ENCODE measurements around the gene ERCC1. TPM values are rescaled to one million over a fixed set of nuclear protein-coding genes. Genes with fewer than 3 reads are reported as not detected.
A peak's percentile ranks its signal among the peaks of the same experiment; 100 is the strongest.

Gene ERCC1
- total and polyA plus RNA-seq, 2 of the 13 experiments (the other 11 are each of a cell fraction or from before 2014, with no cell fraction given) = 40.0 to 66.4 TPM

DNA sequence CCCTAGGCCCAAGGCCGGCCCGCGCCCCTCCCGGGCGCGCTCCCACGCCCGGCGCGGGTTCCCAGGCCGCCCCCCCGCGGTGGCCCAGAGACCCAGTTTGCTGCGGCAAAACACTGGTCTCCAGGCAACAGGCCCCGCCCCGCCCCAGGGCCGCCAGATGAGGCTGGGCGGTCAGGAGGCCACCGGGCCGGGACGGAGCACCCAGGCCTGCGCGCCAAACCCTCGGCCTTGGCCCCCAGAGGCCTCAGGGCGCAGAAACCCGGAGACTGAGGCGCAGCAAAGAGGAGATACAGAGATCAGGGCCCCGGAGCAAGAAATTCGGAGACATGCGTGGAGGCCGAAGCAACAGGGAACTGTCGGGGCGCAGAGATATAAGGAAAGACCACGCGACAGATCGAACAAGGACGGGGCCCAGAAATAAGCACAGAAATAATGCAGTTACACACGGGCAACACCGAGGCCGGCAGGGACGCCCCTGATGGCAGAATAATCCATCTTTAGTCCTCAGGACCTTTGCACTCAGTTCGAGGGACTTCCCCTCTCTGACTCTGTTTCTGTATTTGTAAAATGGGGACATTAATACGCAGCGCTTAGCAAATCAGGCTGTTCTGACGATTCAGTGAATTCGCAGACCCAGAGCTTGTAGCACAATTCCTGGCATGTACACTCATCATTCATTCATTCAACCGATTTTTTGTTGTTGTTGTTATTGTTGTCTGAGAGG, 20.8 kb upstream of the ERCC1 start (continued):
- TF ChIP-seq, protein P1, sequence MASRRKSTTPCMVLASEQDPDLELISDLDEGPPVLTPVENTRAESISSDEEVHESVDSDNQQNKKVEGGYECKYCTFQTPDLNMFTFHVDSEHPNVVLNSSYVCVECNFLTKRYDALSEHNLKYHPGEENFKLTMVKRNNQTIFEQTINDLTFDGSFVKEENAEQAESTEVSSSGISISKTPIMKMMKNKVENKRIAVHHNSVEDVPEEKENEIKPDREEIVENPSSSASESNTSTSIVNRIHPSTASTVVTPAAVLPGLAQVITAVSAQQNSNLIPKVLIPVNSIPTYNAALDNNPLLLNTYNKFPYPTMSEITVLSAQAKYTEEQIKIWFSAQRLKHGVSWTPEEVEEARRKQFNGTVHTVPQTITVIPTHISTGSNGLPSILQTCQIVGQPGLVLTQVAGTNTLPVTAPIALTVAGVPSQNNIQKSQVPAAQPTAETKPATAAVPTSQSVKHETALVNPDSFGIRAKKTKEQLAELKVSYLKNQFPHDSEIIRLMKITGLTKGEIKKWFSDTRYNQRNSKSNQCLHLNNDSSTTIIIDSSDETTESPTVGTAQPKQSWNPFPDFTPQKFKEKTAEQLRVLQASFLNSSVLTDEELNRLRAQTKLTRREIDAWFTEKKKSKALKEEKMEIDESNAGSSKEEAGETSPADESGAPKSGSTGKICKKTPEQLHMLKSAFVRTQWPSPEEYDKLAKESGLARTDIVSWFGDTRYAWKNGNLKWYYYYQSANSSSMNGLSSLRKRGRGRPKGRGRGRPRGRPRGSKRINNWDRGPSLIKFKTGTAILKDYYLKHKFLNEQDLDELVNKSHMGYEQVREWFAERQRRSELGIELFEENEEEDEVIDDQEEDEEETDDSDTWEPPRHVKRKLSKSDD (CRISPR knock-in tag; IDR thresholded peaks at IDR 0.05; ENCODE audit: low read depth) = no peak
- TF ChIP-seq, protein P2, sequence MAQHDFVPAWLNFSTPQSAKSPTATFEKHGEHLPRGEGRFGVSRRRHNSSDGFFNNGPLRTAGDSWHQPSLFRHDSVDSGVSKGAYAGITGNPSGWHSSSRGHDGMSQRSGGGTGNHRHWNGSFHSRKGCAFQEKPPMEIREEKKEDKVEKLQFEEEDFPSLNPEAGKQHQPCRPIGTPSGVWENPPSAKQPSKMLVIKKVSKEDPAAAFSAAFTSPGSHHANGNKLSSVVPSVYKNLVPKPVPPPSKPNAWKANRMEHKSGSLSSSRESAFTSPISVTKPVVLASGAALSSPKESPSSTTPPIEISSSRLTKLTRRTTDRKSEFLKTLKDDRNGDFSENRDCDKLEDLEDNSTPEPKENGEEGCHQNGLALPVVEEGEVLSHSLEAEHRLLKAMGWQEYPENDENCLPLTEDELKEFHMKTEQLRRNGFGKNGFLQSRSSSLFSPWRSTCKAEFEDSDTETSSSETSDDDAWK (CRISPR knock-in tag; IDR thresholded peaks at IDR 0.05) = no peak
- TF ChIP-seq PCBP2 (optimal IDR thresholded peaks at IDR 0.05; ENCODE audit: low read depth, low read length, poor library complexity, severe bottlenecking) (no peak), RFXANK (CRISPR knock-in tag; IDR thresholded peaks at IDR 0.05) (no peak), ZSCAN30 (CRISPR knock-in tag; IDR thresholded peaks at IDR 0.05) (no peak), TSC22D2 (CRISPR knock-in tag; IDR thresholded peaks at IDR 0.05; ENCODE audit: borderline replicate concordance) (no peak), SP2 (CRISPR knock-in tag; IDR thresholded peaks at IDR 0.05) (no peak), RORA (CRISPR knock-in tag; IDR thresholded peaks at IDR 0.05) (no peak), ELF3 (CRISPR knock-in tag; IDR thresholded peaks at IDR 0.05) (no peak), MEIS1 (CRISPR knock-in tag; IDR thresholded peaks at IDR 0.05; ENCODE audit: borderline replicate concordance) (no peak), SP5 (CRISPR knock-in tag; IDR thresholded peaks at IDR 0.05; ENCODE audit: borderline replicate concordance, low read depth) (peak; percentile 65)
- TF ChIP-seq, protein P3, sequence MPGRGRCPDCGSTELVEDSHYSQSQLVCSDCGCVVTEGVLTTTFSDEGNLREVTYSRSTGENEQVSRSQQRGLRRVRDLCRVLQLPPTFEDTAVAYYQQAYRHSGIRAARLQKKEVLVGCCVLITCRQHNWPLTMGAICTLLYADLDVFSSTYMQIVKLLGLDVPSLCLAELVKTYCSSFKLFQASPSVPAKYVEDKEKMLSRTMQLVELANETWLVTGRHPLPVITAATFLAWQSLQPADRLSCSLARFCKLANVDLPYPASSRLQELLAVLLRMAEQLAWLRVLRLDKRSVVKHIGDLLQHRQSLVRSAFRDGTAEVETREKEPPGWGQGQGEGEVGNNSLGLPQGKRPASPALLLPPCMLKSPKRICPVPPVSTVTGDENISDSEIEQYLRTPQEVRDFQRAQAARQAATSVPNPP (CRISPR knock-in tag; IDR thresholded peaks at IDR 0.05) = no peak
- TF ChIP-seq, protein P4, sequence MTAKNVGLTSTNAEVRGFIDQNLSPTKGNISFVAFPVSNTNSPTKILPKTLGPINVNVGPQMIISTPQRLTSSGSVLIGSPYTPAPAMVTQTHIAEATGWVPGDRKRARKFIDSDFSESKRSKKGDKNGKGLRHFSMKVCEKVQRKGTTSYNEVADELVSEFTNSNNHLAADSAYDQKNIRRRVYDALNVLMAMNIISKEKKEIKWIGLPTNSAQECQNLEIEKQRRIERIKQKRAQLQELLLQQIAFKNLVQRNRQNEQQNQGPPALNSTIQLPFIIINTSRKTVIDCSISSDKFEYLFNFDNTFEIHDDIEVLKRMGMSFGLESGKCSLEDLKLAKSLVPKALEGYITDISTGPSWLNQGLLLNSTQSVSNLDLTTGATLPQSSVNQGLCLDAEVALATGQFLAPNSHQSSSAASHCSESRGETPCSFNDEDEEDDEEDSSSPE (CRISPR knock-in tag; IDR thresholded peaks at IDR 0.05) = peak; percentile 84
- TF ChIP-seq, protein P5, sequence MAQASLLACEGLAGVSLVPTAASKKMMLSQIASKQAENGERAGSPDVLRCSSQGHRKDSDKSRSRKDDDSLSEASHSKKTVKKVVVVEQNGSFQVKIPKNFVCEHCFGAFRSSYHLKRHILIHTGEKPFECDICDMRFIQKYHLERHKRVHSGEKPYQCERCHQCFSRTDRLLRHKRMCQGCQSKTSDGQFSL (CRISPR knock-in tag; IDR thresholded peaks at IDR 0.05) = no peak
- TF ChIP-seq, protein P6, sequence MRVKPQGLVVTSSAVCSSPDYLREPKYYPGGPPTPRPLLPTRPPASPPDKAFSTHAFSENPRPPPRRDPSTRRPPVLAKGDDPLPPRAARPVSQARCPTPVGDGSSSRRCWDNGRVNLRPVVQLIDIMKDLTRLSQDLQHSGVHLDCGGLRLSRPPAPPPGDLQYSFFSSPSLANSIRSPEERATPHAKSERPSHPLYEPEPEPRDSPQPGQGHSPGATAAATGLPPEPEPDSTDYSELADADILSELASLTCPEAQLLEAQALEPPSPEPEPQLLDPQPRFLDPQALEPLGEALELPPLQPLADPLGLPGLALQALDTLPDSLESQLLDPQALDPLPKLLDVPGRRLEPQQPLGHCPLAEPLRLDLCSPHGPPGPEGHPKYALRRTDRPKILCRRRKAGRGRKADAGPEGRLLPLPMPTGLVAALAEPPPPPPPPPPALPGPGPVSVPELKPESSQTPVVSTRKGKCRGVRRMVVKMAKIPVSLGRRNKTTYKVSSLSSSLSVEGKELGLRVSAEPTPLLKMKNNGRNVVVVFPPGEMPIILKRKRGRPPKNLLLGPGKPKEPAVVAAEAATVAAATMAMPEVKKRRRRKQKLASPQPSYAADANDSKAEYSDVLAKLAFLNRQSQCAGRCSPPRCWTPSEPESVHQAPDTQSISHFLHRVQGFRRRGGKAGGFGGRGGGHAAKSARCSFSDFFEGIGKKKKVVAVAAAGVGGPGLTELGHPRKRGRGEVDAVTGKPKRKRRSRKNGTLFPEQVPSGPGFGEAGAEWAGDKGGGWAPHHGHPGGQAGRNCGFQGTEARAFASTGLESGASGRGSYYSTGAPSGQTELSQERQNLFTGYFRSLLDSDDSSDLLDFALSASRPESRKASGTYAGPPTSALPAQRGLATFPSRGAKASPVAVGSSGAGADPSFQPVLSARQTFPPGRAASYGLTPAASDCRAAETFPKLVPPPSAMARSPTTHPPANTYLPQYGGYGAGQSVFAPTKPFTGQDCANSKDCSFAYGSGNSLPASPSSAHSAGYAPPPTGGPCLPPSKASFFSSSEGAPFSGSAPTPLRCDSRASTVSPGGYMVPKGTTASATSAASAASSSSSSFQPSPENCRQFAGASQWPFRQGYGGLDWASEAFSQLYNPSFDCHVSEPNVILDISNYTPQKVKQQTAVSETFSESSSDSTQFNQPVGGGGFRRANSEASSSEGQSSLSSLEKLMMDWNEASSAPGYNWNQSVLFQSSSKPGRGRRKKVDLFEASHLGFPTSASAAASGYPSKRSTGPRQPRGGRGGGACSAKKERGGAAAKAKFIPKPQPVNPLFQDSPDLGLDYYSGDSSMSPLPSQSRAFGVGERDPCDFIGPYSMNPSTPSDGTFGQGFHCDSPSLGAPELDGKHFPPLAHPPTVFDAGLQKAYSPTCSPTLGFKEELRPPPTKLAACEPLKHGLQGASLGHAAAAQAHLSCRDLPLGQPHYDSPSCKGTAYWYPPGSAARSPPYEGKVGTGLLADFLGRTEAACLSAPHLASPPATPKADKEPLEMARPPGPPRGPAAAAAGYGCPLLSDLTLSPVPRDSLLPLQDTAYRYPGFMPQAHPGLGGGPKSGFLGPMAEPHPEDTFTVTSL (CRISPR knock-in tag; IDR thresholded peaks at IDR 0.05; ENCODE audit: borderline replicate concordance) = no peak
- TF ChIP-seq, protein P7, sequence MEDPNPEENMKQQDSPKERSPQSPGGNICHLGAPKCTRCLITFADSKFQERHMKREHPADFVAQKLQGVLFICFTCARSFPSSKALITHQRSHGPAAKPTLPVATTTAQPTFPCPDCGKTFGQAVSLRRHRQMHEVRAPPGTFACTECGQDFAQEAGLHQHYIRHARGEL (CRISPR knock-in tag; IDR thresholded peaks at IDR 0.05) = no peak
